ENCODE measurements around the gene B4GALT4.

DNA sequence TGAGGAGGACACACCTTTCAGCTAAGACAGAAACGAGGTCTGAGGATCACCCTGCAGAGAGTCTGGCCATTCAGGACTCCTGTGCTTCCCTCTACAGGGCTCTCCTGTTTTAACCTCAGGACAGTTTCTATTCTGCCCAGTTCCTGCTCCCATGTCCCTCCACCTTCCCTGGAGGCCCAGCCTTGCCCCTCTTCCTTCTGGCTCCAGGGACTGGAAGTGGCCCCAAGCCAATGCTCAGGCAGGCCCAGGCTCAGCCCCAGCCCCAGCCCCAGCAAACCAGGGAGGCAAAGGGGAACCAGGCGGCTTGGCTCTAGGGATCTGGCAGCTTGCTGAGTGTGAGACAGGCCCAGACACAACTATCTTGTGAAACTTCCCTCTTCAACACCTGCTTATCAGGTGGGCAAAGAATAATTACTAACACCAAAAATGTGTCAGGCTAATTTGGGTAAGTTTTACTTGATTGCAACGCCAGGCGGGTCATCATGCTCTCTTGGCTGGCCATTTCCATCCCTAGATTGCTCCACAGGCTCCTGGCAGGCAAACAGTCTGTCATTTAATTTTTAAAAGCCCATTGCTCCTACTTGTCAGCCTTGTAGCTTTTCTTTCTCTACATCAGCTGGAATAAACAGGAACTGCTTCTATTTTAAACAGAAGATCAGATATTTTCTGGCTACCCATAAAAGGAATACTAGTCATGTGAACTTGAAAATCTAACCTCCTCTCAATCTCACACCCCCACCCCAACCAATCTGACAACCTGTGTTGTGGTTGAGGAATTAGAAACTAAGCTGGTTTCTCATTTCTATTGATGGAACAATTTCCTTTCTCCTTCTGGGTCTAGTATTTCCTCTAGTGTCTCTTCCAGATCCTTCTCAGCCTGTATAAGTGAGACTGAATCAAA is 33.8 kb downstream of the B4GALT4 start:
- no peak for TF ChIP-seq TAF1 (IDR thresholded peaks at IDR 0.05; ENCODE audit: borderline replicate concordance, insufficient read depth, low read length)
- TF ChIP-seq POLR2AphosphoS5 (IDR thresholded peaks at IDR 0.05; ENCODE audit: low read depth, low read length), result no peak
- TF ChIP-seq, protein P1, sequence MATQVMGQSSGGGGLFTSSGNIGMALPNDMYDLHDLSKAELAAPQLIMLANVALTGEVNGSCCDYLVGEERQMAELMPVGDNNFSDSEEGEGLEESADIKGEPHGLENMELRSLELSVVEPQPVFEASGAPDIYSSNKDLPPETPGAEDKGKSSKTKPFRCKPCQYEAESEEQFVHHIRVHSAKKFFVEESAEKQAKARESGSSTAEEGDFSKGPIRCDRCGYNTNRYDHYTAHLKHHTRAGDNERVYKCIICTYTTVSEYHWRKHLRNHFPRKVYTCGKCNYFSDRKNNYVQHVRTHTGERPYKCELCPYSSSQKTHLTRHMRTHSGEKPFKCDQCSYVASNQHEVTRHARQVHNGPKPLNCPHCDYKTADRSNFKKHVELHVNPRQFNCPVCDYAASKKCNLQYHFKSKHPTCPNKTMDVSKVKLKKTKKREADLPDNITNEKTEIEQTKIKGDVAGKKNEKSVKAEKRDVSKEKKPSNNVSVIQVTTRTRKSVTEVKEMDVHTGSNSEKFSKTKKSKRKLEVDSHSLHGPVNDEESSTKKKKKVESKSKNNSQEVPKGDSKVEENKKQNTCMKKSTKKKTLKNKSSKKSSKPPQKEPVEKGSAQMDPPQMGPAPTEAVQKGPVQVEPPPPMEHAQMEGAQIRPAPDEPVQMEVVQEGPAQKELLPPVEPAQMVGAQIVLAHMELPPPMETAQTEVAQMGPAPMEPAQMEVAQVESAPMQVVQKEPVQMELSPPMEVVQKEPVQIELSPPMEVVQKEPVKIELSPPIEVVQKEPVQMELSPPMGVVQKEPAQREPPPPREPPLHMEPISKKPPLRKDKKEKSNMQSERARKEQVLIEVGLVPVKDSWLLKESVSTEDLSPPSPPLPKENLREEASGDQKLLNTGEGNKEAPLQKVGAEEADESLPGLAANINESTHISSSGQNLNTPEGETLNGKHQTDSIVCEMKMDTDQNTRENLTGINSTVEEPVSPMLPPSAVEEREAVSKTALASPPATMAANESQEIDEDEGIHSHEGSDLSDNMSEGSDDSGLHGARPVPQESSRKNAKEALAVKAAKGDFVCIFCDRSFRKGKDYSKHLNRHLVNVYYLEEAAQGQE (IDR thresholded peaks at IDR 0.05; ENCODE audit: insufficient read depth in 1 of 2, low read depth in 2 of 2, low read length in 2 of 2), result no peak
- TF ChIP-seq SIN3A (IDR thresholded peaks at IDR 0.05; ENCODE audit: borderline replicate concordance, insufficient read depth, low read length), result no peak

Data from PFSK-1 (cell line).